SK-N-SH (cell line): ENCODE measurements around the gene STYK1. TPM values are rescaled to one million over a fixed set of nuclear protein-coding genes. Genes with fewer than 3 reads are reported as not detected.

Experiments
- CTCF ChIA-PET: fragments of 300-600, 350-600 bp; formaldehyde crosslinking; extraction: SDS; loops from one replicate; lab custom pipeline; 2021; lab: Yijun Ruan, JAX
- POLR2A ChIA-PET: fragments of 350-600 bp; sonication (Branson Sonifier 250); formaldehyde crosslinking; extraction: SDS; loops from one replicate; lab custom pipeline; 2020; ENCODE audit warnings: antibody characterized with exemption, inconsistent platforms; lab: Yijun Ruan, JAX
- DNase-seq: peaks from one replicate; pipeline ENCODE4 v3.0.0; 2012
- H2AFZ ChIP-seq: fragments of 200-600 bp; sonication (generic); 2 replicates; pipeline ENCODE4 v1.8.1; 2016; ENCODE audit warnings: antibody characterized with exemption, mild to moderate bottlenecking, low read depth
- H3F3A ChIP-seq: fragments of 200-600 bp; sonication (generic); replicated peaks from 2 replicates; pipeline ENCODE3; 2016; ENCODE audit warnings: antibody characterized with exemption, mild to moderate bottlenecking; ENCODE audit not compliant: insufficient read depth
- H3K27ac ChIP-seq, 2 experiments: fragments of 200-500 bp in 1 of 2; fragments of 200-600 bp in 1 of 2; sonication (Bioruptor generic) in 1 of 2; sonication (generic), shearing (Covaris generic) in 1 of 2; 2 replicates each; pipeline versions ENCODE4 v1.5.1 to v1.6.1; 2014 to 2016; ENCODE audit warnings: low read depth in 2 of 2, inconsistent platforms in 1 of 2, low read length in 1 of 2, mild to moderate bottlenecking in 1 of 2, mixed read lengths in 1 of 2
- H3K27me3 ChIP-seq: fragments of 200-600 bp; sonication (generic), shearing (Covaris generic); 2 replicates; pipeline ENCODE4 v1.6.1; 2016; ENCODE audit warnings: mixed run types; ENCODE audit not compliant: insufficient read depth
- H3K36me3 ChIP-seq, 2 experiments: fragments of 200-500 bp in 1 of 2; fragments of 200-600 bp in 1 of 2; sonication (Bioruptor generic) in 1 of 2; sonication (generic) in 1 of 2; replicated peaks in 1 of 2; 2 replicates each; pipeline versions ENCODE3 to v1.5.1; 2014 to 2016; ENCODE audit warnings: low read length in 1 of 2, mild to moderate bottlenecking in 1 of 2; ENCODE audit not compliant: insufficient read depth in 2 of 2, control insufficient read depth in 1 of 2
- H3K4me1 ChIP-seq, 2 experiments: fragments of 200-500 bp in 1 of 2; fragments of 200-600 bp in 1 of 2; sonication (Bioruptor generic) in 1 of 2; sonication (generic), shearing (Covaris generic) in 1 of 2; 2 replicates each; pipeline versions ENCODE4 v1.5.1 to v1.6.1; 2014 to 2016; ENCODE audit warnings: low read depth in 1 of 2, low read length in 1 of 2, mixed run types in 1 of 2; ENCODE audit not compliant: insufficient read depth in 2 of 2, control insufficient read depth in 1 of 2
- H3K4me2 ChIP-seq: fragments of 200-600 bp; sonication (generic), shearing (Covaris generic); 2 replicates; pipeline ENCODE4 v1.6.1; 2017; ENCODE audit warnings: mixed run types
- H3K4me3 ChIP-seq, 2 experiments: fragments of 200-500 bp in 1 of 2; fragments of 200-600 bp in 1 of 2; sonication (Bioruptor generic) in 1 of 2; sonication (generic), shearing (Covaris generic) in 1 of 2; 2 replicates each; pipeline versions ENCODE4 v1.5.1 to v1.8.1; 2014 to 2016; ENCODE audit warnings: low read depth in 2 of 2, inconsistent platforms in 1 of 2, low read length in 1 of 2, mild to moderate bottlenecking in 1 of 2, mixed read lengths in 1 of 2, moderate library complexity in 1 of 2
- H3K79me2 ChIP-seq: fragments of 200-600 bp; sonication (generic); 2 replicates; pipeline ENCODE4 v1.8.1; 2017; ENCODE audit warnings: mild to moderate bottlenecking; ENCODE audit not compliant: insufficient read depth
- H3K9ac ChIP-seq: fragments of 200-600 bp; sonication (generic); 2 replicates; pipeline ENCODE4 v1.6.1; 2017; ENCODE audit warnings: mixed run types
- H3K9me2 ChIP-seq: fragments of 200-600 bp; sonication (generic); 2 replicates; pipeline ENCODE4 v1.6.1; 2017; ENCODE audit warnings: mixed run types
- H3K9me3 ChIP-seq: fragments of 200-600 bp; sonication (generic); 2 replicates; pipeline ENCODE4 v1.6.1; 2017; ENCODE audit warnings: mixed run types, mild to moderate bottlenecking, moderate library complexity
- H4K20me1 ChIP-seq: fragments of 200-600 bp; sonication (generic); 2 replicates; pipeline ENCODE4 v1.6.1; 2017; ENCODE audit warnings: mild to moderate bottlenecking, mixed run types; ENCODE audit not compliant: insufficient read depth
- CHD2 ChIP-seq: fragments of 150-350 bp; IDR thresholded peaks from 2 replicates; pipeline ENCODE4 v1.6.1; 2018; ENCODE audit warnings: low read length; ENCODE audit not compliant: partially characterized antibody
- ELF1 ChIP-seq: IDR thresholded peaks from 2 replicates; pipeline ENCODE4 v1.4.0; 2012
- FOXM1 ChIP-seq: IDR thresholded peaks from 2 replicates; pipeline ENCODE4 v1.4.0; 2012; ENCODE audit warnings: low read depth, mild to moderate bottlenecking
- JUND ChIP-seq: IDR thresholded peaks from 2 replicates; pipeline ENCODE4 v1.4.0; 2012
- NFIC ChIP-seq: IDR thresholded peaks from 2 replicates; pipeline ENCODE4 v1.4.0; 2012; ENCODE audit warnings: borderline replicate concordance
- NRF1 ChIP-seq: IDR thresholded peaks from 2 replicates; pipeline ENCODE4 v1.6.1; 2012; ENCODE audit warnings: low read depth, mild to moderate bottlenecking, low read length
- POLR2AphosphoS5 ChIP-seq: IDR thresholded peaks from 2 replicates; pipeline ENCODE4 v1.6.1; 2012; ENCODE audit warnings: low read depth, low read length
- RAD21 ChIP-seq: IDR thresholded peaks from 2 replicates; pipeline ENCODE4 v1.6.1; 2012; ENCODE audit warnings: mild to moderate bottlenecking, low read length
- RCOR1 ChIP-seq: fragments of 150-350 bp; IDR thresholded peaks from 2 replicates; pipeline ENCODE4 v1.6.1; 2017; ENCODE audit warnings: antibody characterized with exemption, low read length
- RXRA ChIP-seq: IDR thresholded peaks from 2 replicates; pipeline ENCODE4 v1.4.0; 2012; ENCODE audit warnings: low read depth, mild to moderate bottlenecking, borderline replicate concordance
- SMC3 ChIP-seq: IDR thresholded peaks from 2 replicates; pipeline ENCODE4 v1.6.1; 2012; ENCODE audit warnings: low read depth, low read length, improper control_type of control experiment
- TAF1 ChIP-seq: IDR thresholded peaks from 2 replicates; pipeline ENCODE4 v1.6.1; 2012; ENCODE audit warnings: low read depth, mild to moderate bottlenecking, low read length, moderate library complexity, borderline replicate concordance
- TCF12 ChIP-seq: IDR thresholded peaks from 2 replicates; pipeline ENCODE4 v1.4.0; 2012
- TEAD4 ChIP-seq: IDR thresholded peaks from 2 replicates; pipeline ENCODE4 v1.4.0; 2012; ENCODE audit warnings: mild to moderate bottlenecking, borderline replicate concordance; ENCODE audit not compliant: insufficient read depth
- YY1 ChIP-seq: IDR thresholded peaks from 2 replicates; pipeline ENCODE4 v1.4.0; 2012; ENCODE audit warnings: low read depth, mild to moderate bottlenecking
- WGBS: methylation state at CpG from one replicate; pipeline ENCODE4 v1.1.6; 2017; ENCODE audit warnings: low lambda C conversion rate; 5-methylcytosine and 5-hydroxymethylcytosine counted together
- polyA plus RNA-seq, 3 experiments: library from polyadenylated mRNA; depleted of rRNA; stranded (reverse); fragments of >200 nt; gene quantifications; 2 replicates each; pipeline ENCODE4 v1.2.3, GENCODE V29; 2012
- TF ChIP-seq, protein P1 (sequence below): IDR thresholded peaks from 2 replicates; pipeline ENCODE4 v1.4.0; 2012; ENCODE audit warnings: low read depth
- TF ChIP-seq, protein P2 (sequence below): fragments of 150-350 bp; IDR thresholded peaks from 2 replicates; pipeline ENCODE4 v1.6.1; 2016; ENCODE audit warnings: mild to moderate bottlenecking, low read depth, low read length
- TF ChIP-seq, protein P3 (sequence below): IDR thresholded peaks from 2 replicates; pipeline ENCODE4 v1.6.1; 2012; ENCODE audit warnings: mild to moderate bottlenecking, low read depth, low read length, moderate library complexity

STYK1 gene
- polyA plus RNA-seq, 1 of the 3 experiments (the other 2 are of a cell fraction) = not detected

DNA sequence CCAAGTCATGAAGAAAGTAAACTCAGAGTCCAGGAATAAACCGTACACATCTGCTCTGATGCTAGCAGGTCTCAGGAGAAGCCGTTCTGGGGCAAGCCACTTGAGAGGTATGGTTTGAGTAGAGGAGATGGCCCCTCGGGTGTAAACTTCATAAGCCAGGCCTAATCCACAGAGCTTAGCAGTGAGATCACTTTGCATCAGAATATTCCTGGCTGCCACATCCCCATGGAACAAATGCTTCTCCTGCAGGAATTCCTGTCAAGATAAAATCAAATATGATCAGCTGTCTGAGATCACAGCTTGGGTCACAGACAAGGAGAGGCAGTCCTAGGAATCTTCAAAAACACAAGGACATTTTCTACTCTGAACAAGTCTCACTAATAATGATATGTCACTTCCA lies 49.2 kb downstream of the STYK1 start:
- H3K27me3 ChIP-seq = no peaks in the 10 kb centered on the region; the same call in 1 of the 2 replicates
- no peak for DNase-seq
- no peak overlapping the region for H3K4me3 ChIP-seq
- ChIA-PET POLR2A (no interaction called here), CTCF (no interaction called here)
- H3K27ac ChIP-seq = no peak overlapping the region
- no peaks in the 10 kb centered on the region for H4K20me1 ChIP-seq
- H3K79me2 ChIP-seq = no peaks in the 10 kb centered on the region
- no peaks in the 10 kb centered on the region for H3K36me3 ChIP-seq
- no peaks in the 10 kb centered on the region for H3K9me3 ChIP-seq
- H3K9ac ChIP-seq = no peak overlapping the region
- H3K9me2 ChIP-seq = no peaks in the 10 kb centered on the region
- no peak overlapping the region for H3K4me2 ChIP-seq
- WGBS = 33% methylated on average over 3 of the region's 3 CpGs
- no peak for TF ChIP-seq TEAD4
- TF ChIP-seq FOXM1 = no peak
- no peak for TF ChIP-seq NRF1
- no peak for TF ChIP-seq RAD21
- TF ChIP-seq ELF1 = no peak
- TF ChIP-seq RXRA = no peak
- no peak for TF ChIP-seq NFIC
- TF ChIP-seq TAF1 = no peak
- no peak for TF ChIP-seq CHD2
- TF ChIP-seq POLR2AphosphoS5 = no peak
- no peak for TF ChIP-seq SMC3
- H3F3A ChIP-seq = peaks cover 2% of the 10 kb centered on the region
- H2AFZ ChIP-seq = no peak overlapping the region
- no peaks in the 10 kb centered on the region for H3K4me1 ChIP-seq

DNA sequence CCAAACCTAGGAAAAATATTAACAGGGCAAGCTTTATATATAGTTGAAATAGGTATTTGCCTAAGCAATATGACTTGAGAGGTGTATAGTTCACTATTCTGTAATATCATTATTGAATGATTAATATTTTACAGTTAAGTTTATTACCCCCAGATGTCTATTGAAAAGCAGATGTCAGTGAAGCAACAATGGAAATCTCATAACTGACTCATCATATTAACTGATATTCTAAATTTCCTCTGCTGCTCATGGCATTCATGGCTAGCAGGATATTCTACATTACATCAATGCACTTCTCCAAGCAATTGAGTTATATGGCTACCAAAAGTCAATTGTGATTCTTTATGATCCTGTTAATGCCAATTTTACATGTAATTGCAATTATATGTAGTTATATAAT lies 50.7 kb downstream of the STYK1 start:
- no peak overlapping the region for H3K27ac ChIP-seq
- TF ChIP-seq JUND (no peak), TCF12 (no peak), RAD21 (no peak), RCOR1 (no peak), YY1 (no peak), POLR2AphosphoS5 (no peak), ELF1 (no peak)
- TF ChIP-seq, protein P1, sequence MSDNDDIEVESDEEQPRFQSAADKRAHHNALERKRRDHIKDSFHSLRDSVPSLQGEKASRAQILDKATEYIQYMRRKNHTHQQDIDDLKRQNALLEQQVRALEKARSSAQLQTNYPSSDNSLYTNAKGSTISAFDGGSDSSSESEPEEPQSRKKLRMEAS = no peak
- TF ChIP-seq, protein P2, sequence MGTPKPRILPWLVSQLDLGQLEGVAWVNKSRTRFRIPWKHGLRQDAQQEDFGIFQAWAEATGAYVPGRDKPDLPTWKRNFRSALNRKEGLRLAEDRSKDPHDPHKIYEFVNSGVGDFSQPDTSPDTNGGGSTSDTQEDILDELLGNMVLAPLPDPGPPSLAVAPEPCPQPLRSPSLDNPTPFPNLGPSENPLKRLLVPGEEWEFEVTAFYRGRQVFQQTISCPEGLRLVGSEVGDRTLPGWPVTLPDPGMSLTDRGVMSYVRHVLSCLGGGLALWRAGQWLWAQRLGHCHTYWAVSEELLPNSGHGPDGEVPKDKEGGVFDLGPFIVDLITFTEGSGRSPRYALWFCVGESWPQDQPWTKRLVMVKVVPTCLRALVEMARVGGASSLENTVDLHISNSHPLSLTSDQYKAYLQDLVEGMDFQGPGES = no peak
- TF ChIP-seq, protein P3, sequence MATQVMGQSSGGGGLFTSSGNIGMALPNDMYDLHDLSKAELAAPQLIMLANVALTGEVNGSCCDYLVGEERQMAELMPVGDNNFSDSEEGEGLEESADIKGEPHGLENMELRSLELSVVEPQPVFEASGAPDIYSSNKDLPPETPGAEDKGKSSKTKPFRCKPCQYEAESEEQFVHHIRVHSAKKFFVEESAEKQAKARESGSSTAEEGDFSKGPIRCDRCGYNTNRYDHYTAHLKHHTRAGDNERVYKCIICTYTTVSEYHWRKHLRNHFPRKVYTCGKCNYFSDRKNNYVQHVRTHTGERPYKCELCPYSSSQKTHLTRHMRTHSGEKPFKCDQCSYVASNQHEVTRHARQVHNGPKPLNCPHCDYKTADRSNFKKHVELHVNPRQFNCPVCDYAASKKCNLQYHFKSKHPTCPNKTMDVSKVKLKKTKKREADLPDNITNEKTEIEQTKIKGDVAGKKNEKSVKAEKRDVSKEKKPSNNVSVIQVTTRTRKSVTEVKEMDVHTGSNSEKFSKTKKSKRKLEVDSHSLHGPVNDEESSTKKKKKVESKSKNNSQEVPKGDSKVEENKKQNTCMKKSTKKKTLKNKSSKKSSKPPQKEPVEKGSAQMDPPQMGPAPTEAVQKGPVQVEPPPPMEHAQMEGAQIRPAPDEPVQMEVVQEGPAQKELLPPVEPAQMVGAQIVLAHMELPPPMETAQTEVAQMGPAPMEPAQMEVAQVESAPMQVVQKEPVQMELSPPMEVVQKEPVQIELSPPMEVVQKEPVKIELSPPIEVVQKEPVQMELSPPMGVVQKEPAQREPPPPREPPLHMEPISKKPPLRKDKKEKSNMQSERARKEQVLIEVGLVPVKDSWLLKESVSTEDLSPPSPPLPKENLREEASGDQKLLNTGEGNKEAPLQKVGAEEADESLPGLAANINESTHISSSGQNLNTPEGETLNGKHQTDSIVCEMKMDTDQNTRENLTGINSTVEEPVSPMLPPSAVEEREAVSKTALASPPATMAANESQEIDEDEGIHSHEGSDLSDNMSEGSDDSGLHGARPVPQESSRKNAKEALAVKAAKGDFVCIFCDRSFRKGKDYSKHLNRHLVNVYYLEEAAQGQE = no peak
- H4K20me1 ChIP-seq = no peaks in the 10 kb centered on the region
- H3F3A ChIP-seq = peaks cover 8% of the 10 kb centered on the region
- no peaks in the 10 kb centered on the region for H3K9me2 ChIP-seq
- ChIA-PET CTCF (no interaction called here), POLR2A (no interaction called here)
- no peak overlapping the region for H3K4me3 ChIP-seq
- H3K9me3 ChIP-seq = no peaks in the 10 kb centered on the region
- H3K4me1 ChIP-seq = no peaks in the 10 kb centered on the region; a peak in 1 of 4 replicates
- H3K27me3 ChIP-seq = no peaks in the 10 kb centered on the region; the same call in 1 of the 2 replicates
- H3K36me3 ChIP-seq = no peaks in the 10 kb centered on the region
- no peak overlapping the region for H3K4me2 ChIP-seq
- no peak for DNase-seq
- no peak overlapping the region for H3K9ac ChIP-seq
- no peaks in the 10 kb centered on the region for H3K79me2 ChIP-seq
- no peak overlapping the region for H2AFZ ChIP-seq
